Smooth muscle cell (in vitro differentiated cells): ENCODE results near the gene MUC13. TPM values are rescaled to one million over a fixed set of nuclear protein-coding genes. Genes with fewer than 3 reads are reported as not detected.

Experiments used
- DNase-seq: peaks from one replicate; lab custom pipeline; 2025; ENCODE audit not compliant: unreplicated experiment; lab: John Stamatoyannopoulos, UW
- H2AFZ ChIP-seq: fragments of 200-600 bp; sonication (generic); 2 replicates; pipeline ENCODE4 v1.6.0; 2016; ENCODE audit warnings: antibody characterized with exemption, low read depth, mild to moderate bottlenecking
- H3F3A ChIP-seq: fragments of 200-600 bp; sonication (generic); 2 replicates; pipeline ENCODE4 v1.6.0; 2017; ENCODE audit warnings: antibody characterized with exemption, low read depth
- H3K27ac ChIP-seq: fragments of 200-600 bp; sonication (generic); 2 replicates; pipeline ENCODE4 v1.5.1; 2016; ENCODE audit warnings: low read depth, mild to moderate bottlenecking
- H3K27me3 ChIP-seq: fragments of 200-600 bp; sonication (generic); 2 replicates; pipeline ENCODE4 v1.6.1; 2016; ENCODE audit warnings: low read depth, mild to moderate bottlenecking
- H3K36me3 ChIP-seq: fragments of 200-600 bp; sonication (generic); 2 replicates; pipeline ENCODE4 v1.5.1; 2016; ENCODE audit warnings: low read depth
- H3K4me1 ChIP-seq: fragments of 200-600 bp; sonication (generic); 2 replicates; pipeline ENCODE4 v1.5.1; 2016; ENCODE audit warnings: low read depth
- H3K4me2 ChIP-seq: fragments of 200-600 bp; sonication (generic); 2 replicates; pipeline ENCODE4 v1.6.0; 2016; ENCODE audit warnings: mild to moderate bottlenecking
- H3K4me3 ChIP-seq: fragments of 200-600 bp; sonication (generic); 2 replicates; pipeline ENCODE4 v1.5.1; 2016; ENCODE audit warnings: mild to moderate bottlenecking
- H3K79me2 ChIP-seq: fragments of 200-600 bp; sonication (generic); 2 replicates; pipeline ENCODE4 v1.6.0; 2016; ENCODE audit warnings: low read depth, mild to moderate bottlenecking
- H3K9ac ChIP-seq: fragments of 200-600 bp; sonication (generic); 2 replicates; pipeline ENCODE4 v1.6.0; 2016; ENCODE audit warnings: low read depth
- H3K9me3 ChIP-seq: fragments of 200-600 bp; sonication (generic); replicated peaks from 2 replicates; pipeline ENCODE4 v1.5.1; 2016; ENCODE audit warnings: low read depth
- H4K20me1 ChIP-seq: fragments of 200-600 bp; sonication (generic); 2 replicates; pipeline ENCODE4 v1.6.0; 2016; ENCODE audit warnings: low read depth
- WGBS: methylation state at CpG from one replicate; pipeline ENCODE4 v1.1.7; 2016; ENCODE audit warnings: low lambda C conversion rate; 5-methylcytosine and 5-hydroxymethylcytosine counted together
- polyA plus RNA-seq: library from polyadenylated mRNA; unstranded; fragments of >200 nt; fragmentation: Nextera tagmentation; extraction: Ambion mirVana; gene quantifications from 2 replicates; pipeline ENCODE4 v1.2.1, GENCODE V29; 2016
- total RNA-seq: library from RNA; depleted of rRNA; stranded (reverse); fragments of >200 nt; gene quantifications from 2 replicates; pipeline ENCODE4 v1.2.3, GENCODE V29; 2014
- TF ChIP-seq, protein P1 (sequence below): fragments of 200-600 bp; sonication (generic); IDR thresholded peaks from 2 replicates; pipeline ENCODE4 v1.5.1; 2017; ENCODE audit warnings: borderline replicate concordance, mild to moderate bottlenecking, antibody characterized with exemption; ENCODE audit not compliant: insufficient read depth, poor library complexity, severe bottlenecking

Gene MUC13
- total and polyA plus RNA-seq, 2 experiments from 2014 or later = 0.04 TPM; not detected in 1

DNA sequence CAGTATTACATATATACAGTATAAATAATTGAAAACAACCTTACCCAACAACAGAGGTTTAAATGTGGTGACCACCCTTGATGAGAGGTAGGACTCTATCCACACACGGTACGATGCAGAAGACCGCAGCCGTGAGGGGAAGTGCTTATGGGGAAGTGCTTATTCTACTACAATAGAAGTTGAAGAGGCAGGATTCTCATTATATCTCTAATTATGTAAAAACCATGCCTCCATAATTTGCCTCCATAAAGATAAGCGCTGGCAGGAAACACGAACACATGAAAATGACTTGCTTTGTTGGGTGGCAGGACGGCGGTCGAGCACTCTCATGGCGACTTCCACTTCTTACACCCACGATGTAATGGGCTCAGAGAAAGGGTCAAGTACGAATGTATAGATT lies 7.2 kb upstream of the MUC13 start:
- Histone ChIP-seq H3K4me2 (no peak overlapping the region), H4K20me1 (no peaks in the 10 kb centered on the region), H3K79me2 (no peaks in the 10 kb centered on the region), H3K27me3 (no peaks in the 10 kb centered on the region), H2AFZ (no peak overlapping the region), H3K4me1 (no peaks in the 10 kb centered on the region), H3K4me3 (no peak overlapping the region), H3F3A (no peaks in the 10 kb centered on the region), H3K9me3 (no peaks in the 10 kb centered on the region), H3K36me3 (no peaks in the 10 kb centered on the region), H3K9ac (no peak overlapping the region), H3K27ac (no peak overlapping the region)
- DNase-seq = no peak
- TF ChIP-seq, protein P1, sequence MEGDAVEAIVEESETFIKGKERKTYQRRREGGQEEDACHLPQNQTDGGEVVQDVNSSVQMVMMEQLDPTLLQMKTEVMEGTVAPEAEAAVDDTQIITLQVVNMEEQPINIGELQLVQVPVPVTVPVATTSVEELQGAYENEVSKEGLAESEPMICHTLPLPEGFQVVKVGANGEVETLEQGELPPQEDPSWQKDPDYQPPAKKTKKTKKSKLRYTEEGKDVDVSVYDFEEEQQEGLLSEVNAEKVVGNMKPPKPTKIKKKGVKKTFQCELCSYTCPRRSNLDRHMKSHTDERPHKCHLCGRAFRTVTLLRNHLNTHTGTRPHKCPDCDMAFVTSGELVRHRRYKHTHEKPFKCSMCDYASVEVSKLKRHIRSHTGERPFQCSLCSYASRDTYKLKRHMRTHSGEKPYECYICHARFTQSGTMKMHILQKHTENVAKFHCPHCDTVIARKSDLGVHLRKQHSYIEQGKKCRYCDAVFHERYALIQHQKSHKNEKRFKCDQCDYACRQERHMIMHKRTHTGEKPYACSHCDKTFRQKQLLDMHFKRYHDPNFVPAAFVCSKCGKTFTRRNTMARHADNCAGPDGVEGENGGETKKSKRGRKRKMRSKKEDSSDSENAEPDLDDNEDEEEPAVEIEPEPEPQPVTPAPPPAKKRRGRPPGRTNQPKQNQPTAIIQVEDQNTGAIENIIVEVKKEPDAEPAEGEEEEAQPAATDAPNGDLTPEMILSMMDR = no peak
- 92% methylated on average over 12 of the region's 12 CpGs for WGBS

DNA sequence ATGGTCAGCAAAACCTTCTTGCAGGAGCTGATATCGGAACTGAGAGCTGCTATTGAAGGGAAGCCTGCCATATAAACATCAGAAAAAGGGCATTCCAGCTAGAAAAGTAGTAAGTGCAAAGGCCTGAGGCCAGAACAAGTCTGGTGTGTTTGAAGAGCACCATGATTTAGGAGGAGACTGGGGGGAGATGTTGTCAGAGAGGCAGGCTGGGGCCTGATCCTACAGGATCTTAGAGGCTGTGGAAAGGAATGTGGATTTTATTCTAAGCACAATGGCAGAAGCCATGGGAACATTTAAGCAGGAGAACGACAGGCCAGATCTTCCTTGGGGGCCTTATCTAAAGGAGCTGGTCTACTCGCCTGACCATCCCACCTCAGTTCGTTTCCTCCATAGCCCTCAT lies 5.1 kb upstream of the MUC13 start:
- DNase-seq = no peak

DNA sequence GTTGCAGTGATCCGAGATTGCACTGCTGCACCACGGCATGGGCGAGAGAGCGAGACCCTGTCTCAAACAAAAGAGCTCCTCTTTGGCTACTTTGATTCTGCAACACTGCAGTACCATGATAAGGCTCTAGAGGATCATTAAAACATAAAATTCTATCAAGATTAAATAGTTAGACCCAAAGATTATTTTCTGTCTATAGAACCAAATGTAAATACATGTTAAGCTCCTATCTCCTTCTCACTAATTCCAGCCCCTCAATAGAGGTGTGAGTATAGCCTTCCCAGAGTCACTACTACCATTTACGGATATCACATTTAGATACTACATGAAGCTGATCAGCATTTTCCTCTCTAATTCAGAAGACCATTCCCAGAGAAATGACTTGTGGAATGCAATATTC lies 4.3 kb upstream of the MUC13 start:
- 98% methylated on average over 5 of the region's 5 CpGs for WGBS
- Histone ChIP-seq H3K27me3 (no peaks in the 10 kb centered on the region), H3K36me3 (no peaks in the 10 kb centered on the region), H2AFZ (no peak overlapping the region), H3K9ac (no peak overlapping the region), H3K9me3 (no peaks in the 10 kb centered on the region), H3K79me2 (no peaks in the 10 kb centered on the region), H3K4me2 (no peak overlapping the region), H3K4me3 (no peak overlapping the region), H4K20me1 (no peaks in the 10 kb centered on the region), H3K4me1 (no peaks in the 10 kb centered on the region), H3K27ac (no peak overlapping the region), H3F3A (no peaks in the 10 kb centered on the region)
- no peak for DNase-seq
- TF ChIP-seq, protein P1 = no peak

More for the DNA sequence above, 5.1 kb upstream of the MUC13 start:
- H3K9ac ChIP-seq = no peak overlapping the region
- TF ChIP-seq, protein P1 = no peak
- 59% methylated on average over 4 of the region's 4 CpGs for WGBS
- H3K9me3 ChIP-seq = no peaks in the 10 kb centered on the region
- H3K4me1 ChIP-seq = no peaks in the 10 kb centered on the region
- no peak overlapping the region for H3K4me2 ChIP-seq
- H2AFZ ChIP-seq = no peak overlapping the region
- H3K27me3 ChIP-seq = no peaks in the 10 kb centered on the region
- no peaks in the 10 kb centered on the region for H4K20me1 ChIP-seq
- H3F3A ChIP-seq = no peaks in the 10 kb centered on the region
- no peak overlapping the region for H3K4me3 ChIP-seq
- no peak overlapping the region for H3K27ac ChIP-seq
- no peaks in the 10 kb centered on the region for H3K79me2 ChIP-seq
- H3K36me3 ChIP-seq = no peaks in the 10 kb centered on the region

DNA sequence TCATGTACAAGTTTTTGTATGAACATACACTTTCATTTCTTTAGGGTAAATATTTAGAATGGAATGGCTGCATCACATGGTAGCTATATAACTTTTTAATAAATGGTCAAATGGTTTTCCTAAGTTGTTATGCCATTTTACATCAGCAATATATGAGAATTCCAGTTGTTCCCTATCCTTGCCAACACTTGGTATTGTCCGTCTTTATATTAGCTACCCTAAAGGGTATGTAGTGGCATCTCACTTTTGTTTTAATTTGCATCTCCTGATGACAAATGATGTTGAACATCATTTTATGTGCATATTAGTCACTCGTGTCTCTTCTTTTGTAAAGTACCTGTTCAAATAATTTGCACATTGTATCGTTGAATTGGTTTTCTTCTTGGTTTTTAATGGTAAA lies 2.5 kb upstream of the MUC13 start:
- Histone ChIP-seq H3K79me2 (no peaks in the 10 kb centered on the region), H3F3A (no peaks in the 10 kb centered on the region), H3K27me3 (no peaks in the 10 kb centered on the region), H2AFZ (no peak overlapping the region), H3K36me3 (no peaks in the 10 kb centered on the region), H3K4me2 (no peak overlapping the region), H3K4me3 (no peak overlapping the region), H3K4me1 (no peaks in the 10 kb centered on the region), H3K9ac (no peak overlapping the region), H4K20me1 (no peaks in the 10 kb centered on the region), H3K27ac (no peak overlapping the region), H3K9me3 (no peaks in the 10 kb centered on the region)
- DNase-seq = no peak
- TF ChIP-seq, protein P1 = no peak
- 93% methylated on average over 3 of the region's 3 CpGs for WGBS
